ENCODE results near the gene BUB1B. TPM values are rescaled to one million over a fixed set of nuclear protein-coding genes. Genes with fewer than 3 reads are reported as not detected.

The BUB1B gene
- total RNA-seq, 2 experiments from 2014 or later, result 91.9 to 94.9 TPM

- ChIA-PET CTCF (interaction anchor here (1.0 to 3.3 kb wide), 6 partner anchors 10 to 152 kb away, joined by 3 to 25 read pairs (median 4); no protein-coding TSS in a partner anchor), POLR2A (no interaction called here)
- Mint-ChIP-seq H3K27me3 (ENCODE audit: low read depth) (no peaks in the 10 kb centered on the region), H3K9me3 (ENCODE audit: insufficient read depth) (no peaks in the 10 kb centered on the region), H3K4me3 (no peak overlapping the region), H3K27ac (peak overlapping the region; percentile 72), H3K4me1 (ENCODE audit: low read depth) (peaks cover 35% of the 10 kb centered on the region), H3K36me3 (ENCODE audit: low read depth) (peaks cover 68% of the 10 kb centered on the region)
- peak; percentile 53 for ATAC-seq
- peak; percentile 32 for DNase-seq
These were observed 36.6 kb downstream of the BUB1B start for GRCh38 chr15:40197434-40197833.

GRCh38 chr15:40198355-40199085, 37.7 kb downstream of the BUB1B start:
- Mint-ChIP-seq H3K36me3 (ENCODE audit: low read depth) (peaks cover 69% of the 10 kb centered on the region), H3K4me3 (no peak overlapping the region), H3K27ac (no peak overlapping the region)

GRCh38 chr15:40204100-40204499, 43.2 kb downstream of the BUB1B start:
- no peak for DNase-seq
- no peaks in the 10 kb centered on the region for H3K27me3 Mint-ChIP-seq (ENCODE audit: low read depth)
- H3K4me3 Mint-ChIP-seq, result no peak overlapping the region
- ChIA-PET POLR2A (no interaction called here), CTCF (interaction anchor here (0.8 to 3.5 kb wide), 3 partner anchors 13 to 159 kb away, joined by 3 to 15 read pairs (median 3); no protein-coding TSS in a partner anchor)
- H3K9me3 Mint-ChIP-seq (ENCODE audit: insufficient read depth), result no peaks in the 10 kb centered on the region
- no peaks in the 10 kb centered on the region for H3K4me1 Mint-ChIP-seq (ENCODE audit: low read depth)
- H3K27ac Mint-ChIP-seq, result no peak overlapping the region
- no peak for ATAC-seq
- H3K36me3 Mint-ChIP-seq (ENCODE audit: low read depth), result peaks cover 53% of the 10 kb centered on the region

More at GRCh38 chr15:40198355-40199085, 37.7 kb downstream of the BUB1B start:
- ATAC-seq, result no peak
- no peak for DNase-seq
- peaks cover 35% of the 10 kb centered on the region for H3K4me1 Mint-ChIP-seq (ENCODE audit: low read depth)
- CTCF ChIA-PET, result interaction anchor here (0.9 to 3.3 kb wide), 8 partner anchors 11 to 151 kb away, joined by 3 to 25 read pairs (median 4); partner anchors contain the start of gene PLCB2
- no peaks in the 10 kb centered on the region for H3K9me3 Mint-ChIP-seq (ENCODE audit: insufficient read depth)
- H3K27me3 Mint-ChIP-seq (ENCODE audit: low read depth), result no peaks in the 10 kb centered on the region
- POLR2A ChIA-PET, result interaction anchor here (0.7 kb wide), 1 partner anchor 100 kb away, joined by 3 read pairs; no protein-coding TSS in a partner anchor

- ChIA-PET POLR2A (interaction anchor here (1.0 kb wide), 1 partner anchor 56 kb away, joined by 5 read pairs; no protein-coding TSS in a partner anchor), CTCF (interaction anchor here (0.7 to 9.7 kb wide), 45 partner anchors 10 to 435 kb away, joined by 3 to 214 read pairs (median 5); partner anchors contain the start of genes BUB1B, CCDC9B, FSIP1 and KNSTRN)
- H3K9me3 Mint-ChIP-seq (ENCODE audit: insufficient read depth), result no peaks in the 10 kb centered on the region
- peaks cover 58% of the 10 kb centered on the region for H3K36me3 Mint-ChIP-seq (ENCODE audit: low read depth)
- no peak overlapping the region for H3K4me3 Mint-ChIP-seq
- ATAC-seq (peak; percentile 86), DNase-seq (peak; percentile 62)
- no peaks in the 10 kb centered on the region for H3K4me1 Mint-ChIP-seq (ENCODE audit: low read depth)
- no peak overlapping the region for H3K27ac Mint-ChIP-seq
- H3K27me3 Mint-ChIP-seq (ENCODE audit: low read depth), result no peaks in the 10 kb centered on the region
These were observed 56.4 kb downstream of the BUB1B start for GRCh38 chr15:40217166-40217824.

GRCh38 chr15:40219801-40220200, 58.9 kb downstream of the BUB1B start:
- Mint-ChIP-seq H3K4me3 (no peak overlapping the region), H3K27me3 (ENCODE audit: low read depth) (no peaks in the 10 kb centered on the region), H3K4me1 (ENCODE audit: low read depth) (peaks cover under 1% of the 10 kb centered on the region), H3K9me3 (ENCODE audit: insufficient read depth) (no peaks in the 10 kb centered on the region), H3K36me3 (ENCODE audit: low read depth) (peaks cover 58% of the 10 kb centered on the region), H3K27ac (no peak overlapping the region)
- DNase-seq (no peak), ATAC-seq (no peak)
- POLR2A ChIA-PET, result interaction anchor here (1.2 kb wide), 1 partner anchor 14 kb away, joined by 3 read pairs; no protein-coding TSS in a partner anchor
- CTCF ChIA-PET, result interaction anchor here (0.6 to 9.7 kb wide), 7 partner anchors 8 to 118 kb away, joined by 3 to 214 read pairs (median 3); no protein-coding TSS in a partner anchor

- H3K27ac Mint-ChIP-seq, result no peak overlapping the region
- POLR2A ChIA-PET, result no interaction called here
- no peaks in the 10 kb centered on the region for H3K27me3 Mint-ChIP-seq (ENCODE audit: low read depth)
- no peak overlapping the region for H3K4me3 Mint-ChIP-seq
- H3K36me3 Mint-ChIP-seq (ENCODE audit: low read depth), result peaks cover 60% of the 10 kb centered on the region
- DNase-seq (no peak), ATAC-seq (no peak)
- no peaks in the 10 kb centered on the region for H3K9me3 Mint-ChIP-seq (ENCODE audit: insufficient read depth)
- H3K4me1 Mint-ChIP-seq (ENCODE audit: low read depth), result peaks cover 16% of the 10 kb centered on the region
- CTCF ChIA-PET, result interaction anchor here (9.7 kb wide), 1 partner anchor 51 kb away, joined by 214 read pairs; no protein-coding TSS in a partner anchor
These were observed 61.3 kb downstream of the BUB1B start for GRCh38 chr15:40222131-40222530.

GRCh38 chr15:40226736-40227135, 65.9 kb downstream of the BUB1B start:
- Mint-ChIP-seq H3K27me3 (ENCODE audit: low read depth) (no peaks in the 10 kb centered on the region), H3K4me1 (ENCODE audit: low read depth) (peaks cover 16% of the 10 kb centered on the region), H3K4me3 (no peak overlapping the region), H3K36me3 (ENCODE audit: low read depth) (peaks cover 44% of the 10 kb centered on the region), H3K9me3 (ENCODE audit: insufficient read depth) (no peaks in the 10 kb centered on the region), H3K27ac (no peak overlapping the region)
- ChIA-PET POLR2A (no interaction called here), CTCF (interaction anchor here (0.9 to 6.9 kb wide), 11 partner anchors 8 to 181 kb away, joined by 3 to 51 read pairs (median 4); partner anchors contain the start of gene PLCB2)
- DNase-seq (no peak), ATAC-seq (no peak)

GRCh38 chr15:40229316-40229715, 68.4 kb downstream of the BUB1B start:
- H3K4me1 Mint-ChIP-seq (ENCODE audit: low read depth), result peaks cover 18% of the 10 kb centered on the region
- CTCF ChIA-PET, result interaction anchor here (0.7 to 6.9 kb wide), 4 partner anchors 11 to 80 kb away, joined by 3 to 51 read pairs (median 22); no protein-coding TSS in a partner anchor
- no peak for ATAC-seq
- H3K36me3 Mint-ChIP-seq (ENCODE audit: low read depth), result peaks cover 38% of the 10 kb centered on the region
- H3K27me3 Mint-ChIP-seq (ENCODE audit: low read depth), result no peaks in the 10 kb centered on the region
- no peaks in the 10 kb centered on the region for H3K9me3 Mint-ChIP-seq (ENCODE audit: insufficient read depth)
- no peak overlapping the region for H3K27ac Mint-ChIP-seq
- DNase-seq, result no peak
- POLR2A ChIA-PET, result interaction anchor here (1.0 kb wide), 1 partner anchor 12 kb away, joined by 3 read pairs; no protein-coding TSS in a partner anchor
- H3K4me3 Mint-ChIP-seq, result no peak overlapping the region

- Mint-ChIP-seq H3K9me3 (ENCODE audit: insufficient read depth) (no peaks in the 10 kb centered on the region), H3K4me3 (no peak overlapping the region), H3K4me1 (ENCODE audit: low read depth) (peaks cover 16% of the 10 kb centered on the region), H3K27me3 (ENCODE audit: low read depth) (no peaks in the 10 kb centered on the region), H3K27ac (no peak overlapping the region), H3K36me3 (ENCODE audit: low read depth) (peaks cover 31% of the 10 kb centered on the region)
- ChIA-PET CTCF (interaction anchor here (5.0 to 6.9 kb wide), 2 partner anchors 12 to 44 kb away, joined by 41 to 51 read pairs; no protein-coding TSS in a partner anchor), POLR2A (no interaction called here)
- DNase-seq, result no peak
- ATAC-seq, result no peak
These were observed 69.1 kb downstream of the BUB1B start for GRCh38 chr15:40229956-40230355.

- H3K9me3 Mint-ChIP-seq (ENCODE audit: insufficient read depth), result no peaks in the 10 kb centered on the region
- peaks cover 20% of the 10 kb centered on the region for H3K36me3 Mint-ChIP-seq (ENCODE audit: low read depth)
These were observed 71.8 kb downstream of the BUB1B start for GRCh38 chr15:40232625-40233070.

GRCh38 chr15:40233727-40234577, 73.1 kb downstream of the BUB1B start:
- Mint-ChIP-seq H3K27me3 (ENCODE audit: low read depth) (peaks cover 8% of the 10 kb centered on the region), H3K4me1 (ENCODE audit: low read depth) (peaks cover 9% of the 10 kb centered on the region), H3K27ac (no peak overlapping the region), H3K9me3 (ENCODE audit: insufficient read depth) (no peaks in the 10 kb centered on the region), H3K4me3 (no peak overlapping the region), H3K36me3 (ENCODE audit: low read depth) (peaks cover 15% of the 10 kb centered on the region)
- DNase-seq (no peak), ATAC-seq (no peak)
- CTCF ChIA-PET, result interaction anchor here (1.3 to 1.9 kb wide), 2 partner anchors 17 to 40 kb away, joined by 5 to 9 read pairs; no protein-coding TSS in a partner anchor
- POLR2A ChIA-PET, result interaction anchor here (0.6 kb wide), 1 partner anchor 14 kb away, joined by 3 read pairs; no protein-coding TSS in a partner anchor

More at GRCh38 chr15:40232625-40233070, 71.8 kb downstream of the BUB1B start:
- ChIA-PET CTCF (no interaction called here), POLR2A (no interaction called here)
- DNase-seq (no peak), ATAC-seq (no peak)
- Mint-ChIP-seq H3K4me1 (ENCODE audit: low read depth) (peaks cover 2% of the 10 kb centered on the region), H3K27me3 (ENCODE audit: low read depth) (peaks cover under 1% of the 10 kb centered on the region), H3K4me3 (no peak overlapping the region), H3K27ac (no peak overlapping the region)
